Stimulated activated CD4-positive, alpha-beta T cell treated with anti-CD3 and anti-CD28 coated beads, TNF-alpha, amount 100 ng/mL, for 4 hours (primary cell): ENCODE results near the gene NSMF.

Experiments used
- DNase-seq, 3 experiments: peaks; one replicate each; pipeline ENCODE4 v3.0.0-alpha.2; 2020; ENCODE audit warnings: low read depth in 3 of 3

Gene NSMF, protein sequence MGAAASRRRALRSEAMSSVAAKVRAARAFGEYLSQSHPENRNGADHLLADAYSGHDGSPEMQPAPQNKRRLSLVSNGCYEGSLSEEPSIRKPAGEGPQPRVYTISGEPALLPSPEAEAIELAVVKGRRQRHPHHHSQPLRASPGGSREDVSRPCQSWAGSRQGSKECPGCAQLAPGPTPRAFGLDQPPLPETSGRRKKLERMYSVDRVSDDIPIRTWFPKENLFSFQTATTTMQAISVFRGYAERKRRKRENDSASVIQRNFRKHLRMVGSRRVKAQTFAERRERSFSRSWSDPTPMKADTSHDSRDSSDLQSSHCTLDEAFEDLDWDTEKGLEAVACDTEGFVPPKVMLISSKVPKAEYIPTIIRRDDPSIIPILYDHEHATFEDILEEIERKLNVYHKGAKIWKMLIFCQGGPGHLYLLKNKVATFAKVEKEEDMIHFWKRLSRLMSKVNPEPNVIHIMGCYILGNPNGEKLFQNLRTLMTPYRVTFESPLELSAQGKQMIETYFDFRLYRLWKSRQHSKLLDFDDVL

DNA sequence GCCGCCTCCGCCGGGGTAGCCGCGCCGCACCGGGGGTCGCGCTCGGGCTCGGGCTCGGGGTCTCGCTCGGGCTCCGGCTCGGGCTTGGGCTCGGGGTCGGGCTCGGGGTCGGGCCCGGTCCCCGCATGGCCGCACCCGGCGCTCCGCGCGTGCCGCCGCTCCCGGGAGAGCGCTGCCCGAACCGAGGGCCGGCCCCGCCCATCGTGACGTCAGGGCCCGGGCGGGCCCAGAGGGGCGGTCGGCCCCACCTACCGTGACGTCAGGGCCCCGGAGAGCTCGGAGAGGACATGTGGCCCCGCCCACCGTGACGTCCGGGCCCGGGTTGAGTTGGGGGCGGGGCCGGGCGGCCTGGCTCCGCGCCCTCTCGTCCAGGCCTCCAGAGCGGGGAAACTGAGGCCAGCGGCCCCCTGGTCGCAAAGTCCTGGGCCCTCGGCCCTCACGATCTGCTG is at the start of gene NSMF:
Gene NSMF, minus strand, starts transcription at position 183 of the 449 bp plus-strand sequence. CDS start 232 bp downstream, outside the sequence.
- DNase-seq, result peak; percentile 91 to 94 (median 93)

DNA sequence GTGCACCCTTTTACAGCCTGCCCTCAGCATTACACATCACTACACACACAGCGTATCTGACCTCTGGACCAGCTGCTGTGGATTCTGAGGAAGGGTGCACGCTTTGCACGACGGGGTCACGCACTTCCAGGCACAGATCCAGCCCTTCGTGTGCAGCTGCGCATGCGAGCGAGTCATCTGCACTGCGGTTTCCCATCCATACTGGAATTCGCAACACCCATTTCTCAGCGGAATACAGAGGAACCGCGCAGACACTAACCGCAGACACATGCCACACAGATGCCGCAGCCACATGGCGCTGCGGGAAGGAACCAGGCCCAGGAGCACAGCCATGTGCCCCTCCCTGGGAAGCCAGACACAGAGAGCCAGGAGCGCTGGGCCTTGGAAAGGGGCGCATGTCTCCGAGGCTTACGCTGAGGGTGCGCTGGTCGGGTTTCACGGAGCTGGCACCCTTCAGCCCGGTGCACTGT is 47.6 kb upstream of the NSMF start:
- no peak for DNase-seq

DNA sequence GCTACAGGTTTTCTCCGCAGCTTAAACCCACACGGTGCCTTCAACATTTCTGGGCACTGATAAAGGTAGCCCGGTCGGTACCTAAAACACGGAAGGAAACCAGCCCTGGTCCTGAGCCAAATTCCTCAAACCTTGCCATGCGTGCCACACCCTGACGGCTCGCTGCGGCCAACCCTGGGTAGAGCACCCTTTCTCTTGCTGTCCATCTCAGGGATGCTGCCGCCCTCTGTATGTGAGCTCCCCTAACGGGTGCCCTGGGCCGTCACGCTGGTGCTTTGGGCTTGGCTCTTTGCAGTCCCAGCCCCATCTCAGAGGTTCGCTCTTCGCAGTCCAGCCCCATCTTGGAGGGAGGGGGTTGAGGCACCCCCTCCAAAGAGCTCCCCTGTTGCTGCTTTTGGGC is 47.1 kb upstream of the NSMF start:
- DNase-seq, result no peak

DNA sequence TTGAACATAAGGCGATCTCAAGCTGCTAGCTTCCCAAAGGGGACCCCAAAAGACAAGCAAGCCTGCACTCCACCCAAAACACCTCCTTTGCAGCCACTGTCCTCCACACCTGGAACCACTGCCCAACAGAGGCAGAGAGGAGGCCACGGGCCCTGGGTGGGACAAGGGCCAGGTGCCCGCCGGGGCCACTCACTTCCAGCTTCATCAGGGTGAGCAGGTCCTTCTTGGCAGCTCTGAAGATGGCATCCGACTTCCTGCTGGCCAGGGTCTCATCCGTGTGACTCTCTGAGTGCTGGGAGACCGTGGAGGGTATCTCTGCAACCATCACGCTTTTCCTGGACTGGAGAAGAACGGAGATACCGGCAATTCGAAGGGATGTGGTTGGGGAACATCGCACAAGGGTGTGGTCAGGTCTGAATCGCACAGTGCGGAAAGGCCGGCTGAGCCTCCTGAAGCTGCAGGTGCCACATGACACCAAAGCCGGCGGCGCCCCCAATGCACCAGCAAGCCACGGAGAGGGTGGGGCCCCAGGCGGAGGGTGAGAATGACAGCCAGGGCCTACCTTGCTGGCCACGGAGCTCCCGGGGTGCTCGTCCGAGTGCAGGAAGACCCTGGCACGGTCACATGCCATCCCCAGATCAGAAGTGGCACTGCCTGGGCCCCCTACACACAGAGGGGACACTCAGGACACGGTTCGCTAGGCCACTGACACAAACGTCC is 46.4 kb upstream of the NSMF start:
- no peak for DNase-seq

DNA sequence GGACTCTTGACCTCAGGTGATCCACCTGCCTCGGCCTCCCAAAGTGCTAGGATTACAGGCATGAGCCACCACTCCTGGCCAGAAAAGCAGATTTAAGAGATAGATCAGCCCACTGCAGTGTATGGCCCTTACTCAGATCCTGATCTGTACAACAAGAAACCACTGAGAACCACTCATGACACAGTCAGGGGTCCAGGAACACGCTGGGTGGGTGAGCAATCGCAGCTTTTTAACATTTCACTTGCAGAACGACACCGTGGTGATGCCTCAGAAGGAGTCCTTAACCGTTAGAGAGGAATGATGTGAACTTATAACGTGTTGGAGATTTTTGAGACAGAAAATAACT is 45.3 kb upstream of the NSMF start:
- DNase-seq, result no peak

DNA sequence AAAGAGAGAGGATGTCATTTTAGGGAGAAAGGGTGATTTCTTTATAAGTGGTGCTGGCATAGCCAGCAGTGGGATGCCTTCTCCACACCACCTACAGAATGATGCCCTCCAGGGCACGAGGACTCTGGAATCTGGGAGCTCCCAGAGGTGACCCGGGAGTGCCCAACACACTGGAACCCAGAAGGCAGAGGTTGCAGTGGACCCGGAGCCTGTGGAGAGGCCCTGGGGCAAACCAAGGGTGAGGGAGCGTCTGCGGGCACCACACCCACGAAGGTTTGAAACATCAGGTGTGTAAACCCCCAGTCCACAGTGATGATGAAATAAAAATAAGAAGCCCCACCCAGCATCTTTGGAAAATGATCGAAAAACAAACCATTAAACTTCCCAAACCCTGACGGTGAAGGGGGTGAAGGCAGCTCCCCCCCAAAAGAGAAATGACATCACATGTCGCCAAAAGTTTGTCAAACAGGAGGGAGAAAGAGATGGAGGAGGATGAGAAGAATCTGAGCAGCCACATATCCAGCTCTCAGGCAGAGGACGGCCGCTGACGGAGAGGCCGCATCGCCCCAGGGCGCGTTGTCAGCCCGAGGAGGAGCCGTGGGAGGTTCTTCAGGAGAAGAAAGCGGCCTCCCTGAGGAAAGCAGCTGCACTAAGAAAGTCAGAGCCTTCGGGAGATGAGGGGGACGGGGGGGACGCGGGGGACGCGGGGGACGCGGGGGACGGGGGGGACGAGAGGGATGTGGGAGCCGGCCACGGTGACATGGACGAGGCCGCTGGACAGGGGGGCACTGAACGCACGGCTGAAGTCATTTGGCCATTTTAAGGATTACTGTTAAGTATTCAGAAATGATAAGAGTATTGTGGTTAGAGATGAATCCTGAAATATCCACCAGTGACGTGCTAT is 43.1 kb upstream of the NSMF start:
- no peak for DNase-seq

DNA sequence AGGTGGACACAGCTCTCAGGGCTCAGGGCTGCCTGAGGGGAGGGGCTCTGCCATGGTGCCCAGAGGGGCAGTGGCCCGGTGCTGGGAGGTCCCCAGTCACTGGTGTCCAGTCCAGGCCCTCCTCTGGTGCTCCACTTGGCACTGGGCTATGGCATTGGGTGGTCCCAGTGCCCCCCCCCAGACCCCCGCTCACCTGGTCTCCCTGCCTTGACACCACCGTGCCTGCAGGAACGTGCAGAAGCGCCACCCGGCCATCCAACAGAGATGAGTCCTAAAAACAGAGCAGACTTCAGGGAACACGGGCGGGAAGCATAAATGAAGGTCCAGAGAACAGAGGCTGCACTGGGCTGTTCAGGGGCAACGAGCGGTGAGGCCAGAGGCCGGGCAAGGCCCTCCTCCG is 42.3 kb upstream of the NSMF start:
- DNase-seq, result no peak

DNA sequence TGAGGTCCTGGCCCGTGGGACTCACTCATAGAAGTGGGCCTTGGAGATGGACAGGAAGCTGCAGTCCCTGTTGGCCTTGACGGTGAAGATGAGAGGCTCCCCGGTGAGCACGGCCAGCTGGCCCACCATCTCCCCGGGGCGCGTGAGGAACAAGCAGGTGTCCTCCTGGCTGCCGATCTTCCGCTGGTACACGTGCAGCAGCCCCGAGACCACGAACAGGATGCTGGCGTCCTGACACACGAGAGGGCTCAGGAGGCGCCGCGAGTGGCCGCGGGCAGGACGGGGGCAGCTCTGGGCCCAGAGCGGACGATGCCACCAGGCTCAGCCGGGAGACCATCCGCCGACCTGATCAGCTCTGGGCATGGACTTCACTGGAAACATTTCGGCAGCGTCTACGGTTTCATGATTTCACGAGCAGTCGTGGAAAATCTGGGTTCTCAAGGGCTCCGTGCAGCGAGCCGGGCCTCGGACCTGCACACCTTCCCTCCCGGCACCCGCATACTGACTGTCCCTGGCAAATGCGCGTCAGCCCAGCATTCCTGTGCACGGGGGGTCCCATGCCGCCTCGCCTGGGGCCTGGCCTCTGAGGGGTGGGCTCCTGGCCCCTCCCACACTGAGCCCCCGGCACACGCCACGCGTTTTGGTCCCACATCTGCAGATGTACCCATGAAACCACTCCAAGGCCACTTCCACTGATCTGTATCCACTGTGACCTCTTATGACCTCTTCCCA is 41.7 kb upstream of the NSMF start:
- no peak for DNase-seq

DNA sequence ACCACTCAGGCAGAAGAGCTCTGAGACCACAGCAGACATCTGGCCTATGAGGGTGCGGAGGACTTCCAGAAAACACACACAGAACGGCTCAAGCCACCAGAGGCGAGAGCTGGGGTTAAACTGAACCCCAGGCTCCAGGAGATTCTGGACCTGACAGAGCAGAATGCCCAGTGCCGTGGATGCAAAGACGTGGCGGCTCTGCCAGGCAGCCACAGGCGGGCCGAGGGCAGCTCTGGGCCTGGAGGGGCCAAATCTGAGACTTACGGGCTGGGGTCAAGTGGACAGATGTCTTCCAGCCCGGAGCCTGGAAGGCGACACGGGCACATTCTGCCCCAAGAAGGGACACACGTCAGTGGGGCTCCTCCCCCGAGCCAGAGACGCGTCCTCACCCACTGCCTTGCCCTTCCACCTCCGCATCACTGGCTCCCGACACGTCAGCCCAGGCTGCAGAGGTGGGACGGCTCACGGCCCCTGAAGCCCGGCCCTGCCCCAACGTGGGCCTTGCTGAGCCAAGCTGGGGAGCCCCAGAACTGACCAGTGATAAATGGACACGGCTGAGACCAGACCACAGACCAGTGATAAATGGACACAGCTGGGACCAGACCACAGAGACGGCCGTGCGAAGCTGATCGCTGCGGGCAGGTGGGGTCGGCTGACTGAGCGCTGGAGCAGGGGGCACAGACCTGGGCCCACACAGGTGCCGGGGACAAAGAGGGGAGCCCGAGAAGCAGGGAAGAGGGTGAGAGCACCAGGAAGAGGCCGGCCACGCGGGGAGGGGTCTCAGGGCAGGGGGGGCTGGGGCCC is 40.9 kb upstream of the NSMF start:
- no peak for DNase-seq

DNA sequence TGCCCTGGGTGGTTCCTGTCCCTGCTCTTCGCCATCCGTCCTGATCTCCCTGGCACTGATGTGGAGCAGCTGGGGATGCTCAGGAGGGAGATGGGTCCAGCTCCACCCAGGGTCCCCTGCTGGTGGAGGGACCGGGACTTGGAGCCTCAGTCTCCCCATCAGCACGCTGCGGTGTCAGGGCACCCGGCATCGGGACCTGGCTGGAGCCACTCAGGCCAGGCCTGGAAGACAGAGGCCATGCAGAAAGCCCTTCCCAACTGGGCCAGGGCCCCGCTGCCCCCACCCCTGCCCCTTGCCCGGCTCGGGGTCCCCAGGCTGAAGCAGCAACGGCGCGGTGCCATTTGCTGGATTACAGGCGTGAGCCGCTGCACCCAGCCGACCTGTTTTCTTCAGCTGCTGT is 40.3 kb upstream of the NSMF start:
- DNase-seq, result no peak

DNA sequence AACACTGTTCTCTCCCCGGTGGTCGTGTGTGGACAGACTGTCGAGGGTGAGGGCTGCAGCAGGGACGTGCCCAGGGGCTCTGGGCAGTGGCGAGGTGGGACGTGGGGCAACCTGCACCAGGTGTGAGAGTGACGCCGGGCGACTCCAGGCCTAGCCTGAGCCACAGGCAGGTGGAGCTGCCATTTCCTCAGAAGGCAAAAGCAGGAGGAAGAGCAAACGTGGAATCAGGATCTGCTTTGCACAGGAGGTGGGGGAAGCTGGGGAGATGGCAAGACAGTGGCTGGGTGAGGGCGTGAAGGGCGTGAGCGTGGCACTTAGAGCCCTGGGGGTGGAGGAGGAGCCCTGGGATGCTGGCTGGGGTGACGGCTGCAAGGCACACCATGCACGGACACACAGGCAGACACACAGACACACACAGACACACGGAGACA is 39.6 kb upstream of the NSMF start:
- DNase-seq, result no peak

DNA sequence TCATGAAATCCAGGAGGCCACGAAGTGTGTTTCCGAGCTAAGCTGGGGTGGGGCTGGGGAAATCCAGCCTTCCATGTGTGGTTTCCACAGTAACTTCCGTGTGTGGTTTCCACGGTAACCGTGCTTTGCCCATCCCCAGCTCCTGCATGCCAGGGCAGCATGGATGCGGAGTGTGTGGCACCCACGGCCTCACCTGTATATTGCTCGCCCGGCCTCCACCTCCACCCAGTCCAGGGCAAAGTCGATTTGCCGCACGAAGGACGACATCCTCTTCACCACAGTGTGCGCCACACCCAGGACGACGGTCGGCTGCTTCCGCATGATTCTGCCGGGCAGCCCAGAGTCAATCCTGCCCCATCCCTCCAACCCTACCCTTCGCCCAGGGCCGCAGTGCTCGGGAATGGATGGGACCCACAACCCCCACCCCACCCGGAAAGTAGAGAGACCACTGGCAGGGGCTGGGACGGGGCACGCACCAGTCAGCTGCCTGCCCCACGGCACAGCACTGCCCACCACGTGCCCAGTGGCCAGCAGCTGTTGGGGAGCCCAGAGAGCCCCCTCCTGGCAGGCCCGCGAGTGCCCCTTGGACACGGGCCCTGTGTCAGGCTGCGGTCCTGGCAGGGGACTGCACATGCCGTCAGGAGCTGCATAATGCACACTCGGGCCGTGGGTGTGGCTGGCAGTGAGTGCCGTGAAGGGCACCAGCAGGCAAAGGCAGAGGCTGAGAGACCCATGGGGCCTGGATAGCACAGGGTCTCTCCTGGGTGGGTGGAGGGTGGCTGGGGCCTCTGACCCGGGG is 39.0 kb upstream of the NSMF start:
- no peak for DNase-seq

DNA sequence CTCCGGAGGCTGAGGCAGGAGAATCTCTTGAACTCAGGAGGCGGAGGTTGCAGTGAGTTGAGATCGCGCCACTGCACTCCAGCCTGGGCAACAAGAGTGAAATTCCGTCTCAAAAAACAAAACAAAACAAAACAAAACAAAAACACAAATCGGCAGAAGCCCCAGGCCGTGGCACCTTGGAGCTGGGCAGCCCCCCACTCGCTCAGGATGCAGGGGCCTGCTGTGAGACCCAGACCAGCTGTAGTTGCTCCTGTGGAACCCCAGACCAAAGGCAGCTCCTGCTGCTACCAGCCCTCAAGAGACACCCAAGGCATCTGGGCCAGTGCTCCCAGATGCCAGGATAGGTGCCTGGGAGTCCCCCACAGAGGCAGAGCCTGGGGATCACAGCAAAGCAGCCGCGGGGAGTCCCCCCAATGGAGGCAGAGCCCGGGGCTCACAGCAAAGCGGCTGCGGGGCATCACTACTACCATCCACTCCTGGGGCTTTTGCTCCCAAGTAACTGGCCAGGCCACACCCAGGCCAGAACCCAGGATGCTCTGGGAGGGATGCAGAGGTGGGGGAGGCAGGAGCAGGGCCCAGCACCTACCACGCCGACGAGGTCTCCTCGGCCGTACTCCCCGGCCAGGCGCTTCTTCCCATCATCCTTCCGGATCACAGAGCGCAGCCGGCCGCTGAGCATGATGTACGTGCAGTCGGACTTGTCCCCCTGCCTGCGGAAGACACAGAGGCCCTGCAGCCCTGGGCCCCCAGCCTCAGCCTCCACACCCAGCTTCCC is 37.7 kb upstream of the NSMF start:
- no peak for DNase-seq

DNA sequence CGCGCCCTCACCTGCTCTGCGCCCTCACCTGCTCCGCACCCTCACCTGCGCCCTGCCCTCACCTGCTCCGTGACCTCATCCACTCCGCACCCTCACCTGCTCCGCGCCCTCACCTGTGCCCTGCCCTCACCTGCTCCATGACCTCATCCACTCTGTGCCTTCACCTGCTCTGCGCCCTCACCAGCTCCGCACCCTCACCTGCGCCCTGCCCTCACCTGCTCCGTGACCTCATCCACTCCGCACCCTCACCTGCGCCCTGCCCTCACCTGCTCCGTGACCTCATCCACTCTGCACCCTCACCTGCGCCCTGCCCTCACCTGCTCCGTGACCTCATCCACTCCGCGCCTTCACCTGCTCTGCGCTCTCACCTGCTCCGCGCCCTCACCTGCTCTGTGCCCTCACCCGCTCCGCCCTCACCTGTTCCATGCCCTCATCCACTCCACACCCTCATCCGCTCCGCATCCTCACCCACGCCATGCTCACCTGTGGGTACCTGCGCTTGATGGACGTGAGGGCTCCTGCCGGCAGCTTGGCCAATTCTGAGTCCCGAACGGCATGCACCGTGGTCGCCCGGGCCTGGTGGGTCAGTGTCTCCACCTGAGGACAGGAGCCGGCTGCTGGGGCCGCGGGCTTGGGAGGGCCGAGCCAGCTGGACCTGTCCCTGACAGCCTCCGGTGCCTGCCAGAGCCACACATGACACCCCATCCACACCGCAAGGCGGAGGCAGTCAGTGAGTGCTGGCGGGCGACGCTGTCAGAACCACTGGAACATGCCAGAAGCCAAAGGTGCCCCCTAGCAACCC is 35.6 kb upstream of the NSMF start:
- no peak for DNase-seq

DNA sequence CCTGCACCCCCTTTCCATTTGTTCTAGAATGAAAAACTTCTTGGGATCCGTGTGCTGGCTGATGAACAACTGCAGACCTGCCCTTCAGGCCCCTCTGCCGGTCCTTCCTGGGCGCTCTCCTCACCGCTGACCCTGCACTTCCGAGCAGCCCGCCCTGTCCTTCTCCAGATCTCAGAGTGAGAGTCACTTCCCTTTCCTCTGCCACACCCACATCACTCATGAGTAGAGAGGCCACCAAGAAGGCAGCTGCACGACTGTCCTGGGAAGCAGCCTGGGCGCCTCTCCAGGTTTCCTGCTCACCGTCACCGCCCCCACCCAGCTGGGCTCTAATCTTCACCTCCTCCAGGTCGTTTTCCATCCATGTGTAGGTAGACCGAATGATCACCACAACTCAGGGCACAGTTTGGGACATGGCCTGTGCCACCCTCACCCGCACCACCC is 35.0 kb upstream of the NSMF start:
- no peak for DNase-seq

DNA sequence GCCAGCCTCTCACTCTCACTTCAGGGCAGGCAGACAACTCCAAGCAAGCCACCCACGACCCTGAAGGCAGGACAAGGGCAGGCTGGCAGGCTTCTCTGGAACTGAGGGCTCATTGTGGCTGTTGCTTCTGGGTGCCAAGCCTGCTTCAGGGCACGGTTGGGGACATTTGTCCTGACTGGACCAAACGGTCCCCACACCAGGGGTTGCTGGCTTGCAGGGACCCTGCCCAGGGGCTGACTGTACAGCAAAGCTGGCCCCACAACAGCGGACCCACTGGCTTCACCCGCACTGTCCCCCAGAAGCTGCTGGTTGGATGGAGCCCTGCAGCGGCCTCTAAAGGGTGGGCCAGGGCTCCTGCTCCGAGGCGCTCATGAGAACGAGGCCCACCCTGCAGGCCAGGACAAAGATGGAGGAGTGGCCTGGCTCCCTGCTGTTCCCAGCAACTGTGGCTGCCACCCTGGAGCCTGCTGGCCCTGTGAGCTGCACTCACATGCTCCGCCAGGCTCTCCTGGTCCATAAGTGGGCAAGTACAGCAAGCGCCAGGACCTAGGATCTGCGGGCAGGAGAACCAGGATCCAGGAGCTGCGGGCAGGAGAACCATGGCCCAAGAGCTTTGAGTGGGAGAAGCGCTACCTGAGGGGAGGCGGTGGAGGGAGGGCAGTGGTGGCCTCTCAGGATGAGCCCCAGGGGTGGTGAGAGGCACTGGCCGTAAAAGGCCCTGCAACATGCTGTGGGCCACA is 34.4 kb upstream of the NSMF start:
- DNase-seq, result no peak
